ENCODE data around the gene CNOT2. TPM values are rescaled to one million over a fixed set of nuclear protein-coding genes. Genes with fewer than 3 reads are reported as not detected.

The CNOT2 gene
- total RNA-seq, 4 donors from 2014 or later: 115 to 263 (median 157) TPM

- H3K27ac ChIP-seq: no peak overlapping the region
- no peaks in the 10 kb centered on the region for H3K27me3 ChIP-seq
- TF ChIP-seq POLR2A (IDR thresholded peaks at IDR 0.05): no peak
- TF ChIP-seq CTCF (IDR thresholded peaks at IDR 0.05): no peak
- no peak overlapping the region for H3K4me3 ChIP-seq
- H3K9me3 ChIP-seq: no peaks in the 10 kb centered on the region
- H3K36me3 ChIP-seq: no peaks in the 10 kb centered on the region
- no peak for DNase-seq
- H3K4me1 ChIP-seq: no peaks in the 10 kb centered on the region
Observed at GRCh38 chr12:70214972-70215617, 28.1 kb upstream of the CNOT2 start.

- H3K27ac ChIP-seq: peak overlapping the region in 1 of 4 donors; percentile 12
- no peak overlapping the region for H3K4me3 ChIP-seq
- DNase-seq: no peak
- no peaks in the 10 kb centered on the region for H3K27me3 ChIP-seq
- no peaks in the 10 kb centered on the region for H3K4me1 ChIP-seq
- no peaks in the 10 kb centered on the region for H3K36me3 ChIP-seq
- no peaks in the 10 kb centered on the region for H3K9me3 ChIP-seq
- TF ChIP-seq POLR2A (IDR thresholded peaks at IDR 0.05) (no peak), CTCF (IDR thresholded peaks at IDR 0.05) (no peak)
Observed at GRCh38 chr12:70217416-70217815, 25.8 kb upstream of the CNOT2 start.

- Histone ChIP-seq H3K4me3 (no peak overlapping the region), H3K4me1 (peaks cover 0 to 2% (median 0%) of the 10 kb centered on the region in 4 donors), H3K27ac (no peak overlapping the region), H3K9me3 (no peaks in the 10 kb centered on the region), H3K27me3 (no peaks in the 10 kb centered on the region), H3K36me3 (peaks cover 0 to 3% (median 0%) of the 10 kb centered on the region in 3 donors)
- DNase-seq: no peak
- TF ChIP-seq POLR2A (IDR thresholded peaks at IDR 0.05): no peak
- TF ChIP-seq CTCF (IDR thresholded peaks at IDR 0.05): no peak
Observed at GRCh38 chr12:70221626-70222025, 21.6 kb upstream of the CNOT2 start.

- peaks cover 0 to 3% (median 0%) of the 10 kb centered on the region in 3 donors for H3K36me3 ChIP-seq
- H3K27me3 ChIP-seq: no peaks in the 10 kb centered on the region
- H3K4me1 ChIP-seq: peaks cover 0 to 2% (median 0%) of the 10 kb centered on the region in 4 donors
- no peak for TF ChIP-seq POLR2A (IDR thresholded peaks at IDR 0.05)
- no peak for TF ChIP-seq CTCF (IDR thresholded peaks at IDR 0.05)
- H3K27ac ChIP-seq: no peak overlapping the region
- H3K9me3 ChIP-seq: no peaks in the 10 kb centered on the region
- H3K4me3 ChIP-seq: no peak overlapping the region
- no peak for DNase-seq
Observed at GRCh38 chr12:70227911-70228310, 15.3 kb upstream of the CNOT2 start.

GRCh38 chr12:70230934-70231606, 12.2 kb upstream of the CNOT2 start:
- H3K36me3 ChIP-seq: no peaks in the 10 kb centered on the region
- no peak for TF ChIP-seq POLR2A (IDR thresholded peaks at IDR 0.05)
- no peak for TF ChIP-seq CTCF (IDR thresholded peaks at IDR 0.05)
- DNase-seq: no peak
- H3K9me3 ChIP-seq: no peaks in the 10 kb centered on the region
- no peak overlapping the region for H3K27ac ChIP-seq
- H3K4me1 ChIP-seq: no peaks in the 10 kb centered on the region
- no peak overlapping the region for H3K4me3 ChIP-seq
- no peaks in the 10 kb centered on the region for H3K27me3 ChIP-seq

Measured in Peyer's patch (tissue), 4 donors.